ENCODE results near the gene TRAF1.
A peak's percentile ranks its signal among the peaks of the same experiment; 100 is the strongest.

The TRAF1 gene

GRCh38 chr9:120922404-120923195 lies 4.0 kb downstream of the TRAF1 start:
- DNase-seq, result peak; percentile 58

- peak; percentile 68 for DNase-seq
These were observed 4.9 kb downstream of the TRAF1 start for GRCh38 chr9:120921661-120922181.

GRCh38 chr9:120920806-120921178 lies 5.8 kb downstream of the TRAF1 start:
- peak; percentile 67 for DNase-seq

- DNase-seq, result no peak
These were observed 6.5 kb downstream of the TRAF1 start for GRCh38 chr9:120919843-120920805.

- DNase-seq, result no peak
These were observed 7.4 kb downstream of the TRAF1 start for GRCh38 chr9:120918931-120919842.

GRCh38 chr9:120917929-120918762 lies 8.4 kb downstream of the TRAF1 start:
- peak; percentile 57 for DNase-seq

- DNase-seq, result no peak
These were observed 9.4 kb downstream of the TRAF1 start for GRCh38 chr9:120916991-120917880.

- no peak for DNase-seq
These were observed 10.0 kb downstream of the TRAF1 start for GRCh38 chr9:120916588-120916987.

GRCh38 chr9:120915854-120916470 lies 10.6 kb downstream of the TRAF1 start:
- no peak for DNase-seq

GRCh38 chr9:120914953-120915352 lies 11.6 kb downstream of the TRAF1 start:
- no peak for DNase-seq

GRCh38 chr9:120914396-120914795 lies 12.2 kb downstream of the TRAF1 start:
- DNase-seq, result no peak

GRCh38 chr9:120913647-120914264 lies 12.8 kb downstream of the TRAF1 start:
- DNase-seq, result peak; percentile 63

GRCh38 chr9:120912958-120913646 lies 13.5 kb downstream of the TRAF1 start:
- no peak for DNase-seq

GRCh38 chr9:120911295-120911837 lies 15.2 kb downstream of the TRAF1 start:
- no peak for DNase-seq

GRCh38 chr9:120910643-120911042 lies 16.0 kb downstream of the TRAF1 start:
- DNase-seq, result no peak

GRCh38 chr9:120909904-120910303 lies 16.7 kb downstream of the TRAF1 start:
- peak; percentile 73 for DNase-seq

GRCh38 chr9:120905315-120906164 lies 21.1 kb downstream of the TRAF1 start:
- peak; percentile 70 for DNase-seq

GRCh38 chr9:120904978-120905301 lies 21.7 kb downstream of the TRAF1 start:
- no peak for DNase-seq
